HG02678 (cell line): Measurements from ENCODE around the gene CSRNP2.
"Not testable (repeated sequence)": the region's sequence is repeated elsewhere in the genome, so short reads cannot be mapped to it uniquely, and the experiment has no call there.

Experiments
- ATAC-seq: cut with Tn5 transposase; IDR thresholded peaks from one replicate; pipeline ENCODE4 v1.9.1; 2021; ENCODE audit warnings: mild to moderate bottlenecking, moderate library complexity; ENCODE audit not compliant: unreplicated experiment

The CSRNP2 gene

GRCh38 chr12:51078346-51078745 lies 5.0 kb downstream of the CSRNP2 start:
- ATAC-seq, result not testable (repeated sequence)

GRCh38 chr12:51077930-51078329 lies 5.5 kb downstream of the CSRNP2 start:
- no peak for ATAC-seq

GRCh38 chr12:51076236-51076930 lies 7.0 kb downstream of the CSRNP2 start:
- no peak for ATAC-seq

- no peak for ATAC-seq
These were observed 8.0 kb downstream of the CSRNP2 start for GRCh38 chr12:51075390-51075789.

- no peak for ATAC-seq
These were observed 11.7 kb downstream of the CSRNP2 start for GRCh38 chr12:51071663-51072062.

GRCh38 chr12:51070004-51070403 lies 13.4 kb downstream of the CSRNP2 start:
- no peak for ATAC-seq

GRCh38 chr12:51067771-51068170 lies 15.6 kb downstream of the CSRNP2 start:
- no peak for ATAC-seq

- no peak for ATAC-seq
These were observed 16.2 kb downstream of the CSRNP2 start for GRCh38 chr12:51067229-51067628.

- ATAC-seq, result no peak
These were observed 17.9 kb downstream of the CSRNP2 start for GRCh38 chr12:51065530-51065929.

- no peak for ATAC-seq
These were observed 20.6 kb downstream of the CSRNP2 start for GRCh38 chr12:51062631-51063397.

GRCh38 chr12:51059086-51059485 lies 24.3 kb downstream of the CSRNP2 start:
- ATAC-seq, result no peak

- no peak for ATAC-seq
These were observed 27.2 kb downstream of the CSRNP2 start for GRCh38 chr12:51056242-51056641.

GRCh38 chr12:51055060-51055459 lies 28.3 kb downstream of the CSRNP2 start:
- no peak for ATAC-seq

GRCh38 chr12:51051787-51052186 lies 31.6 kb downstream of the CSRNP2 start:
- no peak for ATAC-seq

- no peak for ATAC-seq
These were observed 33.9 kb downstream of the CSRNP2 start for GRCh38 chr12:51049525-51049924.

- ATAC-seq, result no peak
These were observed 34.6 kb downstream of the CSRNP2 start for GRCh38 chr12:51048661-51049251.

GRCh38 chr12:51047655-51048540 lies 35.5 kb downstream of the CSRNP2 start, which contains the start of gene LETMD1:
TSS of gene LETMD1 (plus strand) at chr12:51048327. CDS start at chr12:51048357, 30 bp downstream.
- peak; percentile 96 for ATAC-seq

- no peak for ATAC-seq
These were observed 47.1 kb downstream of the CSRNP2 start for GRCh38 chr12:51036279-51036678.

- ATAC-seq, result no peak
These were observed 49.8 kb downstream of the CSRNP2 start for GRCh38 chr12:51033457-51034089.

GRCh38 chr12:51033048-51033447 lies 50.3 kb downstream of the CSRNP2 start:
- no peak for ATAC-seq

GRCh38 chr12:51028813-51029150 lies 54.6 kb downstream of the CSRNP2 start:
- ATAC-seq, result no peak
